PC-3 (cell line): ENCODE data around the gene DNAH9.

Experiments used
- EZH2 ChIP-seq: fragments of 300-600 bp; sonication (generic); IDR thresholded peaks from one replicate; pipeline ENCODE4 v1.6.1; 2017; ENCODE audit warnings: antibody characterized with exemption, mild to moderate bottlenecking, low read length; ENCODE audit not compliant: unreplicated experiment
- EZH2phosphoT487 ChIP-seq: fragments of 300-600 bp; sonication (generic); IDR thresholded peaks from 2 replicates; pipeline ENCODE4 v1.6.1; 2018; ENCODE audit warnings: mild to moderate bottlenecking, antibody characterized with exemption, low read length, borderline replicate concordance
- TF ChIP-seq, protein P1 (sequence below): fragments of 300-600 bp; sonication (generic); conservative IDR thresholded peaks from 2 replicates; pipeline ENCODE4 v1.5.1; 2017; ENCODE audit warnings: antibody characterized with exemption, low read depth, mild to moderate bottlenecking, low read length

DNA sequence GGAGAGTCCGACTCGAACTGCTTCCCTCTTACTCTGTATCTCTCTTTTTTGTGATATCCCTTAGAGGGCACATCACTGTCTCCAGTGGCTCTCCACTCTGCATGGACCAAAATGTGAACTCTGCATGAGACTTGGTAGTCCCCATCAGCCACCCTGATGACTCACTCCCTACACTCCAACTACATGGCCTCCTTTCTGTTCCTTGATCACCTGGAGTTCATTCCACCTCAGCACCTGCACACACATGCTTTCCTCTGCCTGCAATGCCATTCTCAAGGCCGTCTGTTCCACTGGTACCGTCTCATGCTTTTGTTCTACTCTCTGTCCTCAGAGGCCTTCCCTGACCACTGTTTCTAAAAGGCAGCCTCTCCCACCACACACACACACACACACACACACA lies 109.3 kb downstream of the DNAH9 start:
- TF ChIP-seq, protein P1, sequence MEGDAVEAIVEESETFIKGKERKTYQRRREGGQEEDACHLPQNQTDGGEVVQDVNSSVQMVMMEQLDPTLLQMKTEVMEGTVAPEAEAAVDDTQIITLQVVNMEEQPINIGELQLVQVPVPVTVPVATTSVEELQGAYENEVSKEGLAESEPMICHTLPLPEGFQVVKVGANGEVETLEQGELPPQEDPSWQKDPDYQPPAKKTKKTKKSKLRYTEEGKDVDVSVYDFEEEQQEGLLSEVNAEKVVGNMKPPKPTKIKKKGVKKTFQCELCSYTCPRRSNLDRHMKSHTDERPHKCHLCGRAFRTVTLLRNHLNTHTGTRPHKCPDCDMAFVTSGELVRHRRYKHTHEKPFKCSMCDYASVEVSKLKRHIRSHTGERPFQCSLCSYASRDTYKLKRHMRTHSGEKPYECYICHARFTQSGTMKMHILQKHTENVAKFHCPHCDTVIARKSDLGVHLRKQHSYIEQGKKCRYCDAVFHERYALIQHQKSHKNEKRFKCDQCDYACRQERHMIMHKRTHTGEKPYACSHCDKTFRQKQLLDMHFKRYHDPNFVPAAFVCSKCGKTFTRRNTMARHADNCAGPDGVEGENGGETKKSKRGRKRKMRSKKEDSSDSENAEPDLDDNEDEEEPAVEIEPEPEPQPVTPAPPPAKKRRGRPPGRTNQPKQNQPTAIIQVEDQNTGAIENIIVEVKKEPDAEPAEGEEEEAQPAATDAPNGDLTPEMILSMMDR = no peak
- TF ChIP-seq EZH2 = no peak
- TF ChIP-seq EZH2phosphoT487 = no peak
